HL-60 (cell line): ENCODE results near the gene KIF25.

Source experiments
- CTCF ChIP-seq: IDR thresholded peaks from one replicate; pipeline ENCODE4 v1.5.1; 2011; ENCODE audit warnings: low read length, control low read depth, inconsistent platforms; ENCODE audit not compliant: insufficient read depth
- GABPA ChIP-seq: IDR thresholded peaks from 2 replicates; pipeline ENCODE4 v1.6.1; 2012; ENCODE audit warnings: low read depth
- REST ChIP-seq: IDR thresholded peaks from 2 replicates; pipeline ENCODE4 v1.6.1; 2012; ENCODE audit warnings: low read depth; ENCODE audit not compliant: insufficient replicate concordance

GRCh38 chr6:168080393-168081077, 83.1 kb downstream of the KIF25 start:
- TF ChIP-seq GABPA, result no peak
- no peak for TF ChIP-seq CTCF
- TF ChIP-seq REST, result no peak
